IgD-negative memory B cell (primary cell): ENCODE results near the gene BCR. TPM values are rescaled to one million over a fixed set of nuclear protein-coding genes. Genes with fewer than 3 reads are reported as not detected.

Source experiments
- H3K27ac Mint-ChIP-seq, 3 donors: one replicate each; pipeline ENCODE4 v1.8.0; 2020 to 2022; ENCODE audit warnings: mild to moderate bottlenecking in 3 of 3, mixed read lengths in 3 of 3, moderate library complexity in 1 of 3
- H3K27me3 Mint-ChIP-seq: one replicate; pipeline ENCODE4 v1.8.0; 2021; ENCODE audit warnings: mixed read lengths
- H3K36me3 Mint-ChIP-seq: one replicate; pipeline ENCODE4 v1.8.0; 2020; ENCODE audit warnings: mild to moderate bottlenecking, mixed read lengths
- H3K4me1 Mint-ChIP-seq, 3 donors: one replicate each; pipeline ENCODE4 v1.8.0; 2020 to 2022; ENCODE audit warnings: mixed read lengths in 3 of 3, mild to moderate bottlenecking in 1 of 3
- H3K4me3 Mint-ChIP-seq, 4 donors: one replicate each; pipeline ENCODE4 v1.8.0; 2020 to 2022; ENCODE audit warnings: mild to moderate bottlenecking in 4 of 4, mixed read lengths in 4 of 4, moderate library complexity in 3 of 4
- H3K9me3 Mint-ChIP-seq, 3 donors: one replicate each; pipeline ENCODE4 v1.8.0; 2020 to 2021; ENCODE audit warnings: mixed read lengths in 3 of 3, mild to moderate bottlenecking in 1 of 3
- polyA plus RNA-seq: library from polyadenylated mRNA; unstranded; fragments of 300-500 nt; fragmentation: Illumina TruSeq; gene quantifications from one replicate; pipeline ENCODE4 v1.2.3, GENCODE V29; 2021

The BCR gene
- polyA plus RNA-seq, 1 donor from 2014 or later, result 5.9 TPM

- H3K27ac Mint-ChIP-seq, result no peak overlapping the region
- no peaks in the 10 kb centered on the region for H3K27me3 Mint-ChIP-seq
- peaks cover 3% of the 10 kb centered on the region for H3K36me3 Mint-ChIP-seq
- no peak overlapping the region for H3K4me3 Mint-ChIP-seq
- no peaks in the 10 kb centered on the region for H3K9me3 Mint-ChIP-seq
- H3K4me1 Mint-ChIP-seq, result peaks cover 0 to 4% (median 0%) of the 10 kb centered on the region in 3 donors
Observed at GRCh38 chr22:23261900-23262450, 81.7 kb downstream of the BCR start.

GRCh38 chr22:23262518-23263332 lies 82.4 kb downstream of the BCR start:
- H3K4me1 Mint-ChIP-seq, result peaks cover 0 to 4% (median 0%) of the 10 kb centered on the region in 3 donors
- no peaks in the 10 kb centered on the region for H3K27me3 Mint-ChIP-seq
- H3K9me3 Mint-ChIP-seq, result no peaks in the 10 kb centered on the region
- peaks cover 3% of the 10 kb centered on the region for H3K36me3 Mint-ChIP-seq
- no peak overlapping the region for H3K4me3 Mint-ChIP-seq
- no peak overlapping the region for H3K27ac Mint-ChIP-seq

GRCh38 chr22:23263651-23264555 lies 83.6 kb downstream of the BCR start:
- Mint-ChIP-seq H3K4me1 (peaks cover 4 to 8% (median 6%) of the 10 kb centered on the region in 3 donors), H3K36me3 (peaks cover 1% of the 10 kb centered on the region), H3K4me3 (peak overlapping the region in 2 of 4 donors; percentile 15 to 75), H3K27ac (peak overlapping the region; percentile 43 to 88 (median 72)), H3K9me3 (no peaks in the 10 kb centered on the region), H3K27me3 (no peaks in the 10 kb centered on the region)

GRCh38 chr22:23264610-23265367 lies 84.5 kb downstream of the BCR start:
- no peak overlapping the region for H3K4me3 Mint-ChIP-seq
- H3K27ac Mint-ChIP-seq, result peak overlapping the region in 2 of 3 donors; percentile 43 to 88
- H3K9me3 Mint-ChIP-seq, result no peaks in the 10 kb centered on the region
- no peaks in the 10 kb centered on the region for H3K27me3 Mint-ChIP-seq
- peaks cover 1% of the 10 kb centered on the region for H3K36me3 Mint-ChIP-seq
- peaks cover 12 to 15% (median 14%) of the 10 kb centered on the region in 3 donors for H3K4me1 Mint-ChIP-seq

- H3K9me3 Mint-ChIP-seq, result no peaks in the 10 kb centered on the region
- H3K27me3 Mint-ChIP-seq, result peaks cover under 1% of the 10 kb centered on the region
- peaks cover 18 to 20% (median 18%) of the 10 kb centered on the region in 3 donors for H3K4me1 Mint-ChIP-seq
- peaks cover 1% of the 10 kb centered on the region for H3K36me3 Mint-ChIP-seq
- H3K4me3 Mint-ChIP-seq, result no peak overlapping the region
- no peak overlapping the region for H3K27ac Mint-ChIP-seq
Observed at GRCh38 chr22:23265368-23265700, 85.0 kb downstream of the BCR start.

GRCh38 chr22:23266780-23267179 lies 86.5 kb downstream of the BCR start:
- peaks cover 1% of the 10 kb centered on the region for H3K36me3 Mint-ChIP-seq
- H3K27me3 Mint-ChIP-seq, result peaks cover 2% of the 10 kb centered on the region
- H3K4me1 Mint-ChIP-seq, result peaks cover 20 to 26% (median 25%) of the 10 kb centered on the region in 3 donors
- no peak overlapping the region for H3K4me3 Mint-ChIP-seq
- H3K27ac Mint-ChIP-seq, result peak overlapping the region in 1 of 3 donors; percentile 4
- no peaks in the 10 kb centered on the region for H3K9me3 Mint-ChIP-seq

- Mint-ChIP-seq H3K9me3 (no peaks in the 10 kb centered on the region), H3K36me3 (peaks cover 1% of the 10 kb centered on the region), H3K27ac (peak overlapping the region in 1 of 3 donors; percentile 4), H3K4me1 (peaks cover 20 to 26% (median 25%) of the 10 kb centered on the region in 3 donors), H3K27me3 (peaks cover 2% of the 10 kb centered on the region), H3K4me3 (no peak overlapping the region)
Observed at GRCh38 chr22:23267226-23268043, 87.1 kb downstream of the BCR start.

GRCh38 chr22:23268139-23268712 lies 87.9 kb downstream of the BCR start:
- peaks cover 2% of the 10 kb centered on the region for H3K27me3 Mint-ChIP-seq
- peaks cover 5% of the 10 kb centered on the region for H3K36me3 Mint-ChIP-seq
- H3K4me3 Mint-ChIP-seq, result no peak overlapping the region
- peak overlapping the region in 1 of 3 donors; percentile 90 for H3K27ac Mint-ChIP-seq
- no peaks in the 10 kb centered on the region for H3K9me3 Mint-ChIP-seq
- peaks cover 20 to 26% (median 25%) of the 10 kb centered on the region in 3 donors for H3K4me1 Mint-ChIP-seq

- Mint-ChIP-seq H3K4me1 (peaks cover 20 to 25% (median 24%) of the 10 kb centered on the region in 3 donors), H3K4me3 (peak overlapping the region in 3 of 4 donors; percentile 5 to 57 (median 23)), H3K36me3 (peaks cover 8% of the 10 kb centered on the region), H3K27me3 (peaks cover 2% of the 10 kb centered on the region), H3K27ac (peak overlapping the region; percentile 90 to 92 (median 90)), H3K9me3 (no peaks in the 10 kb centered on the region)
Observed at GRCh38 chr22:23268877-23269276, 88.6 kb downstream of the BCR start.

GRCh38 chr22:23269441-23270211 lies 89.3 kb downstream of the BCR start:
- H3K9me3 Mint-ChIP-seq, result no peaks in the 10 kb centered on the region
- H3K27ac Mint-ChIP-seq, result peak overlapping the region; percentile 90 to 92 (median 90)
- peaks cover 20 to 25% (median 22%) of the 10 kb centered on the region in 3 donors for H3K4me1 Mint-ChIP-seq

GRCh38 chr22:23270212-23270733 lies 90.0 kb downstream of the BCR start:
- Mint-ChIP-seq H3K9me3 (no peaks in the 10 kb centered on the region), H3K4me3 (peak overlapping the region in 2 of 4 donors; percentile 49 to 92), H3K36me3 (peaks cover 8% of the 10 kb centered on the region), H3K4me1 (peaks cover 20 to 25% (median 22%) of the 10 kb centered on the region in 3 donors), H3K27me3 (peaks cover 3% of the 10 kb centered on the region), H3K27ac (peak overlapping the region; percentile 58 to 90 (median 90))

More at GRCh38 chr22:23269441-23270211, 89.3 kb downstream of the BCR start:
- Mint-ChIP-seq H3K27me3 (peaks cover 3% of the 10 kb centered on the region), H3K4me3 (peak overlapping the region in 3 of 4 donors; percentile 49 to 92 (median 57)), H3K36me3 (peaks cover 8% of the 10 kb centered on the region)

- H3K27me3 Mint-ChIP-seq, result peaks cover 3% of the 10 kb centered on the region
- no peaks in the 10 kb centered on the region for H3K9me3 Mint-ChIP-seq
- peak overlapping the region in 2 of 3 donors; percentile 45 to 53 for H3K27ac Mint-ChIP-seq
- H3K36me3 Mint-ChIP-seq, result peaks cover 10% of the 10 kb centered on the region
- peaks cover 22 to 25% (median 22%) of the 10 kb centered on the region in 3 donors for H3K4me1 Mint-ChIP-seq
- H3K4me3 Mint-ChIP-seq, result peak overlapping the region in 1 of 4 donors; percentile 29
Observed at GRCh38 chr22:23270798-23271596, 90.7 kb downstream of the BCR start.
